Astrocyte of the cerebellum (primary cell): ENCODE data around the gene RPL13A.
A peak's percentile ranks its signal among the peaks of the same experiment; 100 is the strongest.

Source experiments
- DNase-seq: peaks from one replicate; pipeline ENCODE4 v3.0.0-alpha.2; 2011; ENCODE audit warnings: low read depth
- H3K4me3 ChIP-seq: 2 replicates; pipeline ENCODE4 v1.5.1; 2011; ENCODE audit warnings: mild to moderate bottlenecking, low read depth, low read length, moderate library complexity
- in situ Hi-C: cut with HindIII; loops from 2 replicates; pipeline ENCODE4 v1.10.0; 2017; ENCODE audit warnings: low sequenced_read_pairs
- TF ChIP-seq, protein P1 (sequence below): IDR thresholded peaks from 2 replicates; pipeline ENCODE4 v1.5.1; 2012; ENCODE audit warnings: low read length, low read depth, moderate library complexity, mild to moderate bottlenecking; ENCODE audit errors: missing control alignments

Gene RPL13A

DNA sequence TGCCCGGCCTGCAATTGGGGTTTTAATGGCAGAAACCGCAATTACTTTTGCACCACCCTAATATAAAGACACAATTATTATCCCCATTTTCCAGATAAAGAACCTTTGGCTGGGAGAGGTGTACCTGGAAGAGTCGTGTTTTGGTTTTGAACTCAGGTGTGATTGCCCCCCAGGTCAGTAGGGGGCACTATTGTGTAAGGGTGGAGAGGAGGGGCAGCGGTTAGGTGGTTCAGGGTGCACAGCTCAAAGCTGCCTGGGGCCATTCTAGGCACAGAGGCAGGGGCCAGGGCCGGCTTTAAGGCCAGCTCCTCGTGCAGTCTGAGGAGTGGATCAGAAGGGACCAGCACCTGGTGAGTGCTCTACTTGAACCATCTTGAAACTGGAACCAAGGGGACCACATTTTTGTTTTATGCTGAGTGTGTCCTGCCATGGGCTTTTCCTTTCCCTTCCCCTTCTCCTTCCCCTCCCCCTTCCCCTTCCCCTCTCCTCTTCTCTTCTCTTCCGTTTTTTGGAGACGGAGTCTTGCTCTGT, 19.2 kb downstream of the RPL13A start:
- in situ Hi-C loops: no loop called here
- no peak overlapping the region for H3K4me3 ChIP-seq
- TF ChIP-seq, protein P1, sequence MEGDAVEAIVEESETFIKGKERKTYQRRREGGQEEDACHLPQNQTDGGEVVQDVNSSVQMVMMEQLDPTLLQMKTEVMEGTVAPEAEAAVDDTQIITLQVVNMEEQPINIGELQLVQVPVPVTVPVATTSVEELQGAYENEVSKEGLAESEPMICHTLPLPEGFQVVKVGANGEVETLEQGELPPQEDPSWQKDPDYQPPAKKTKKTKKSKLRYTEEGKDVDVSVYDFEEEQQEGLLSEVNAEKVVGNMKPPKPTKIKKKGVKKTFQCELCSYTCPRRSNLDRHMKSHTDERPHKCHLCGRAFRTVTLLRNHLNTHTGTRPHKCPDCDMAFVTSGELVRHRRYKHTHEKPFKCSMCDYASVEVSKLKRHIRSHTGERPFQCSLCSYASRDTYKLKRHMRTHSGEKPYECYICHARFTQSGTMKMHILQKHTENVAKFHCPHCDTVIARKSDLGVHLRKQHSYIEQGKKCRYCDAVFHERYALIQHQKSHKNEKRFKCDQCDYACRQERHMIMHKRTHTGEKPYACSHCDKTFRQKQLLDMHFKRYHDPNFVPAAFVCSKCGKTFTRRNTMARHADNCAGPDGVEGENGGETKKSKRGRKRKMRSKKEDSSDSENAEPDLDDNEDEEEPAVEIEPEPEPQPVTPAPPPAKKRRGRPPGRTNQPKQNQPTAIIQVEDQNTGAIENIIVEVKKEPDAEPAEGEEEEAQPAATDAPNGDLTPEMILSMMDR: peak; percentile 76
- no peak for DNase-seq

DNA sequence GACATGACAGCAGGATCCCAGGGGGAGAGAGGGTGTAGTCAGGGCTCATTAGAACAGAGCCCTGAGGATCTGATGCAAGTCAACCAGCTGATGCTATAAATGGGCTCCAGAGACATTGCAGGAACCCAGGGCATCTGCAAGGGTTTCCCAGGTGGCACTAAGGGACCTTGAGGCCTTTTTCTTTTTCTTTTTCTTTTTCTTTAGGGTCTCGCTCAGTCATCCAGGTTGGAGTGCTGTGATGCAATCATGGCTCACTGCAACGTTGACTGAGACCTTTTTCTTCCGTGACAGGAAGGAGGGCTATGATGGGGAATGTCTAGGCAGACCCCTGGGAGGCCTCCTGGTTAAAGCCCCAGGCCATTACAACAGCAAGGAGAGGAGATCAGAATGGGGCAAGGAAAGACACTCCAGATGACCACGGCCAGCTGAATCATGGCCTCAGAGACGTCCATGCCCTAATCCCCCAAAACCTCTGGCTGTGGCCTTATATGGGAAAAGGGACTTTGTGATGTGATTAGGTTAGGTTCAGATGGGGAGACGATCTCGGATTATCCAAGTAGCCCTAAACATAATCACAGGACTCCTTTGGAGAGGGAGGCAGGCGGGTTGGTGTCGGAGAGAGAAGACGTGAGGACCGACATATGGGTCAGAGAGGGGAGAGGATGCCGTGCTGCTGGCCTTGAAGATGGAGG, 20.5 kb downstream of the RPL13A start:
- TF ChIP-seq, protein P1: no peak
- no peak for DNase-seq
- in situ Hi-C loops: no loop called here
- H3K4me3 ChIP-seq: no peak overlapping the region

DNA sequence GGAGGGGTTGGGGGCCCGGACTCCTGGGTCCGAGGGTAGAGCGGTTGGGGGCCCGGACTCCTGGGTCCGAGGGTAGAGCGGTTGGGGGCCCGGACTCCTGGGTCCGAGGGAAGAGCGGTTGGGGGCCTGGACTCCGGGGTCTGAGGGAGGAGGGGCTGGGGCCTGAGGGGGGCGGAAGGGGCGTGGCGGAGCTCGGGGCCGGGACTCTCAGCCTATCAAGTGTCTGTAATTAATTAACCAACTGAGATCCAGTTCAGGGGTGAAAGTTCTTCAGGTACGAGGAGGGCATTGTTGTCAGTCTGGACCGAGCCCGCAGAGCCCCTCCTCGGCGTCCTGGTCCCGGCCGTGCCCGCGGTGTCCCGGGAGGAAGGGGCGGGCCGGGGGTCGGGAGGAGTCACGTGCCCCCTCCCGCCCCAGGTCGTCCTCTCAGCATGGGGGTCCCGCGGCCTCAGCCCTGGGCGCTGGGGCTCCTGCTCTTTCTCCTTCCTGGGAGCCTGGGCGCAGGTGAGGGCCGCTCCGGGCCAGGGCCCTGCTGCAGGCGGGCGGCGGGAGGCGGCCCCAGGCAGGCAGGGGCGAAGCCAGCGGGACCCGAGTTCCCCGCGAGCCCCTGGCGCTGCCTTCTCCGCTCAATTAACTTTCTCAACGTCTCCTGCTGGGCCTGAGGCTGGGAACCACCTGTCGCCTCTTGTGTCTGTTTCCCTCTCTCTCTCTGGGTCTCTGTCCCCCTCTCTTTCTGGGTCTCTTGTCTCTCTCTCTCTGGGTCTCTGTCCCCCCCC, 25.8 kb downstream of the RPL13A start:
- TF ChIP-seq, protein P1: no peak
- no peak for DNase-seq
- in situ Hi-C loops: loop anchor here (5.0 to 10.0 kb wide), 2 partner anchors 49 to 132 kb away; partner anchors contain the start of genes RRAS and SCAF1
- peak overlapping the region; percentile 78 for H3K4me3 ChIP-seq

DNA sequence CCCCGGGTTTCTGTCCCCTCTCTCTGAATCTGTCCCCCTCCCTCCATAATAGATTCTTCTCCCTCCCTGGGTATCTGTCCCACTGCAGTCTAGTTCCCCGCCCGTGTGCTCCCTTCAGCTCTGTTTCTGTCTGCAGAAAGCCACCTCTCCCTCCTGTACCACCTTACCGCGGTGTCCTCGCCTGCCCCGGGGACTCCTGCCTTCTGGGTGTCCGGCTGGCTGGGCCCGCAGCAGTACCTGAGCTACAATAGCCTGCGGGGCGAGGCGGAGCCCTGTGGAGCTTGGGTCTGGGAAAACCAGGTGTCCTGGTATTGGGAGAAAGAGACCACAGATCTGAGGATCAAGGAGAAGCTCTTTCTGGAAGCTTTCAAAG, 26.3 kb downstream of the RPL13A start:
- DNase-seq: no peak
- TF ChIP-seq, protein P1: no peak
- H3K4me3 ChIP-seq: peak overlapping the region; percentile 78
- in situ Hi-C loops: loop anchor here (5.0 to 10.0 kb wide), 2 partner anchors 49 to 131 kb away; partner anchors contain the start of genes RRAS and SCAF1

DNA sequence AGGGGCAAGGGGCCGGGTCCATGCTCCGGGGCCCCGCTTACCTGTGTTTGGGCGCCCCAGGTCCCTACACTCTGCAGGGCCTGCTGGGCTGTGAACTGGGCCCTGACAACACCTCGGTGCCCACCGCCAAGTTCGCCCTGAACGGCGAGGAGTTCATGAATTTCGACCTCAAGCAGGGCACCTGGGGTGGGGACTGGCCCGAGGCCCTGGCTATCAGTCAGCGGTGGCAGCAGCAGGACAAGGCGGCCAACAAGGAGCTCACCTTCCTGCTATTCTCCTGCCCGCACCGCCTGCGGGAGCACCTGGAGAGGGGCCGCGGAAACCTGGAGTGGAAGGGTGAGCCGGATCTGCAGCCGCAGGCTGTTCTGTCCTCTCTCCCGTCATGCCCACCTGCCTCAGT, 26.7 kb downstream of the RPL13A start:
- DNase-seq: no peak
- TF ChIP-seq, protein P1: no peak
- in situ Hi-C loops: loop anchor here (5.0 to 10.0 kb wide), 2 partner anchors 48 to 131 kb away; partner anchors contain the start of genes RRAS and SCAF1
- H3K4me3 ChIP-seq: peak overlapping the region; percentile 78

DNA sequence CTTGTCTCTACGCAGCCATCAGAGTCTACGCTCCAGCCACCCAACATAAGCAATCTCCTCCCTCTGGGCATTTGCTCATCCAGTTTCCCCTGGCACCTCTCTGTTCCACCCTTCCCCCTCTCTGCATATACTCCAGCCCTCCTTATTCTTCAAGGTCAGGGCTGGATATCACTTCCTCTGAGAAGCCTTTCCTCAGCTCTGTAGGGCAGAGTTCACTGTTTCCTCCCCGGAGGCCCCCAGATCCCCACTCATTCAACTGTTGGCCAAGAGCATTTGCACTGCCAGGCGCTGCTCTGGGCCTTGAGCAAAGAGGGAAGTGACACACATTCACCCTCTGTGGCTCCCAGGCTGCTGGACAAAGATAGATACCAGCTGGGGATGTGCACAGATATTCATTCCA, 28.4 kb downstream of the RPL13A start:
- no peak overlapping the region for H3K4me3 ChIP-seq
- DNase-seq: no peak
- in situ Hi-C loops: loop anchor here (10.0 kb wide), 1 partner anchor 129 kb away; the partner anchor contains the start of genes RRAS and SCAF1
- TF ChIP-seq, protein P1: no peak
